ENCODE results near the gene GCDH.

The GCDH gene

GRCh38 chr19:12948612-12949362, 57.8 kb downstream of the GCDH start:
- H3K36me3 Mint-ChIP-seq (ENCODE audit: low read depth) = peaks cover 62% of the 10 kb centered on the region
- no peak overlapping the region for H3K4me3 Mint-ChIP-seq
- H3K4me1 Mint-ChIP-seq (ENCODE audit: low read depth) = peaks cover 25% of the 10 kb centered on the region
- H3K27ac Mint-ChIP-seq = no peak overlapping the region
- no peaks in the 10 kb centered on the region for H3K9me3 Mint-ChIP-seq
- H3K27me3 Mint-ChIP-seq (ENCODE audit: low read depth) = no peaks in the 10 kb centered on the region
